Brain microvascular endothelial cell (primary cell): ENCODE measurements around the gene KIAA2012.

Experiments
- DNase-seq: peaks from one replicate; pipeline ENCODE4 v3.0.0-alpha.2; 2020
- H3K27ac ChIP-seq: fragments of 250-450 bp; sonication (Bioruptor Pico); 2 replicates; pipeline ENCODE4 v1.5.1; 2020; ENCODE audit warnings: mild to moderate bottlenecking, moderate library complexity
- H3K27me3 ChIP-seq: fragments of 250-450 bp; sonication (Bioruptor Pico); replicated peaks from 2 replicates; pipeline ENCODE4 v1.5.1; 2020; ENCODE audit warnings: mild to moderate bottlenecking
- H3K36me3 ChIP-seq: fragments of 250-450 bp; sonication (Bioruptor Pico); replicated peaks from 2 replicates; pipeline ENCODE4 v1.5.1; 2020; ENCODE audit warnings: mild to moderate bottlenecking
- H3K4me3 ChIP-seq: 2 replicates; pipeline ENCODE4 v1.5.1; 2011; ENCODE audit warnings: low read depth, mild to moderate bottlenecking, control low read depth, low read length, moderate library complexity
- in situ Hi-C: cut with HindIII; loops from 2 replicates; pipeline ENCODE4 v1.10.0; 2017; ENCODE audit warnings: low sequenced_read_pairs, low pct_ligation_motif_present
- TF ChIP-seq, protein P1 (sequence below): IDR thresholded peaks from 2 replicates; pipeline ENCODE4 v1.5.1; 2011; ENCODE audit warnings: low read depth, mild to moderate bottlenecking, moderate library complexity, low read length, control low read depth, inconsistent platforms; ENCODE audit errors: missing control alignments

The KIAA2012 gene

DNA sequence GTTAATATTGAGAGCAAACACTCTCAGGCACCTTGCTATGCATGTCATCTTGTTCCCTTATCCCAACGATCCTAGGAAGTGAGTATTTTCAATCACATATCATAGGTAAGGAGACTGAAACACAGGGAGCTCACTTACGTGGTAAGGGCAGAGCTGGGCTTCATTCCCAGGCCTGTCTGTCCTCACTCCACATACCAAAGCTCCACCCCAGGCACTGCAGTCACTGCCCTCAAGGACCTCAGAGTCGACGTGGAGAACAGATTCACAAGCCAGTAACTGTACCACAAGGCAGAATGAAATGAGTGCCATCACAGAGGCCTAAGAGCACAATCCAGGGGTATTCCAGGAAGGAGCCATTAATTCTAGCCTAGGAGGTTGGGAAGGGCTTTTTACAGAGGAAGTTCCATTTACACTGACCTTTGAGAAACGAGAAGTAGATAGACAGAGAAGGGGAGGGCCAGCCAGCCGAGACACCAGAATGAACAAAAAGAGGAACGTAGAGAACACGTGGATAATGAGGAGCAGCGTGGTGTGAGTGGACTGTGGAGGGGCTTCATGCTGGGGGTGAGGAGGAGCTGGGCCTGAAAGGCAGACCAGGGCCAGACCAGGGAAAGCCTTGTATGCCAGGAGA is 48.6 kb downstream of the KIAA2012 start:
- no peak overlapping the region for H3K4me3 ChIP-seq
- TF ChIP-seq, protein P1, sequence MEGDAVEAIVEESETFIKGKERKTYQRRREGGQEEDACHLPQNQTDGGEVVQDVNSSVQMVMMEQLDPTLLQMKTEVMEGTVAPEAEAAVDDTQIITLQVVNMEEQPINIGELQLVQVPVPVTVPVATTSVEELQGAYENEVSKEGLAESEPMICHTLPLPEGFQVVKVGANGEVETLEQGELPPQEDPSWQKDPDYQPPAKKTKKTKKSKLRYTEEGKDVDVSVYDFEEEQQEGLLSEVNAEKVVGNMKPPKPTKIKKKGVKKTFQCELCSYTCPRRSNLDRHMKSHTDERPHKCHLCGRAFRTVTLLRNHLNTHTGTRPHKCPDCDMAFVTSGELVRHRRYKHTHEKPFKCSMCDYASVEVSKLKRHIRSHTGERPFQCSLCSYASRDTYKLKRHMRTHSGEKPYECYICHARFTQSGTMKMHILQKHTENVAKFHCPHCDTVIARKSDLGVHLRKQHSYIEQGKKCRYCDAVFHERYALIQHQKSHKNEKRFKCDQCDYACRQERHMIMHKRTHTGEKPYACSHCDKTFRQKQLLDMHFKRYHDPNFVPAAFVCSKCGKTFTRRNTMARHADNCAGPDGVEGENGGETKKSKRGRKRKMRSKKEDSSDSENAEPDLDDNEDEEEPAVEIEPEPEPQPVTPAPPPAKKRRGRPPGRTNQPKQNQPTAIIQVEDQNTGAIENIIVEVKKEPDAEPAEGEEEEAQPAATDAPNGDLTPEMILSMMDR, result no peak
- H3K27ac ChIP-seq, result no peak overlapping the region
- no peaks in the 10 kb centered on the region for H3K27me3 ChIP-seq
- no peaks in the 10 kb centered on the region for H3K36me3 ChIP-seq
- DNase-seq, result no peak
- in situ Hi-C loops, result no loop called here

DNA sequence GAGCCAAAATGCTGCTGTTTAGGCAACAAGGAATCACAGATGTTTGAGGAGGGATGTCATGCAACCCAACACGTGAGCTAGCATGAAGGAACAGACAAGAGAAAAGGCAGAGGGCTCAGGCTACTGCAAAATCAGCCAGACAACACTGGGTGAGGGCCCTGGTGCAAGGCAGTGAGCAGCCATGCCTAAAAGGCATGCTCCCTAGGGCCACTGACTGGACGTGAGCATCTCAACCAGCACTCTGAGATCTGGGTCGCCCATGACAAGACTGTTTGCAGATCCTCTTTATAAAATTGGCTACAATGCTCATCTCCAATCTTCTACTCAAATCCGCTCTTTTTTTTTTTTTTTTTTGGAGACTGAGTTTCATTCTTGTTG is 49.1 kb downstream of the KIAA2012 start:
- H3K36me3 ChIP-seq, result no peaks in the 10 kb centered on the region
- in situ Hi-C loops, result no loop called here
- no peak overlapping the region for H3K4me3 ChIP-seq
- H3K27ac ChIP-seq, result no peak overlapping the region
- TF ChIP-seq, protein P1, result no peak
- no peaks in the 10 kb centered on the region for H3K27me3 ChIP-seq
- DNase-seq, result no peak

DNA sequence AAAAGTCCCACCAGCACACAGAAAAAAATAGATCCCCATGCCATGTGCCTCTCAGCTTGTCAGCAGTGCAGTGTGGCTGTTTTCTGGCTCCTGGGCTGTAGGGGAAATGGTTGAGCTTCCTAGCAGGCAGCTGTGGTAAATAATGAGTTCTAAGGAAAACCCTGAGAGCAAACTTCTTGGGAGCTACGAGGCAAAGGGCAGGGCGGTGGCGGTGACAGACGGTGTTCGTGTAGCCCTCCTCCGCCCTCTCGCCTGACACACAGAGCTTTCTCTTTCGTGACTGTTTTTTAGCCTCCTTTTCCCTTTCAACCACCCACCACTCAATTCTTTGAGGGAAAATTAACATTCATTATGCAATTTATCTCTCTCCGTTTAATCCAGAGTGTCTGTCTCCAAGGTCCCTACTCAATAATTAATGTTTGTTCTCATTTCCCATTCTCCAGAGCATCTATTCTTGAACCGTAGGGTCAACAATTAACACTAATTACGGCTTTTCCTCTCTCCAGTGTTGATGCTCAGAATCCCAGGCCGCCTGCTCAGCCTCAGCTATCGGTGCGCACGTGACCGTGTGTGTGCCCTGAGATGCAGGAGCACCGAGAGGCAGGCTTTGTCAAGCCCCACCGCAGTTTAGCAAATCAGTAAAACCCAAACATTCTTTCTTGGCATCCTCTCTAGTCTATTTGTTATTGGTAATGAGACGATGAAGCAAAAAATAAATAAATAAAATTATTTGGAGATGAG is 50.1 kb downstream of the KIAA2012 start:
- in situ Hi-C loops, result no loop called here
- DNase-seq, result no peak
- H3K36me3 ChIP-seq, result no peaks in the 10 kb centered on the region
- TF ChIP-seq, protein P1, result no peak
- no peak overlapping the region for H3K4me3 ChIP-seq
- H3K27me3 ChIP-seq, result no peaks in the 10 kb centered on the region
- H3K27ac ChIP-seq, result no peak overlapping the region

DNA sequence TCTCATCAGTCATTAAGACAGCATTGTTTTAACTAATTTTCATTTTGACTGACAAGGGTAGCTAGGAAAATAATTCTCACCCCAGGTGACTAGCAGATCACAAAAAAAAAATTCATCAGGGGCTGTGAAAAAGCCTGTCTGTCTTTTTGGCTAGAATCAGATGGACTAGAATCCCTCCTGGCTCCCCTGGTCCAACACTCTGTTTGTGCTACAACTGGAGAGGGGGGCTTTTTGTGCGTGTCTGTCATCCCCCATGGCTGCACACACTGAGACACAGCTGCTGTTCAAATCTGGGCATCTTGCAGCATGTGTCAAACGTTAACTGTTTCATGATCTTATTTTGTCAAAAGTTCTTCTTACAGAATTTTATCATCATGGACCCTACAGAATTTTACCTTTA is 51.2 kb downstream of the KIAA2012 start:
- TF ChIP-seq, protein P1, result no peak
- Histone ChIP-seq H3K36me3 (no peaks in the 10 kb centered on the region), H3K27ac (no peak overlapping the region), H3K4me3 (no peak overlapping the region), H3K27me3 (no peaks in the 10 kb centered on the region)
- no peak for DNase-seq
- in situ Hi-C loops, result no loop called here

DNA sequence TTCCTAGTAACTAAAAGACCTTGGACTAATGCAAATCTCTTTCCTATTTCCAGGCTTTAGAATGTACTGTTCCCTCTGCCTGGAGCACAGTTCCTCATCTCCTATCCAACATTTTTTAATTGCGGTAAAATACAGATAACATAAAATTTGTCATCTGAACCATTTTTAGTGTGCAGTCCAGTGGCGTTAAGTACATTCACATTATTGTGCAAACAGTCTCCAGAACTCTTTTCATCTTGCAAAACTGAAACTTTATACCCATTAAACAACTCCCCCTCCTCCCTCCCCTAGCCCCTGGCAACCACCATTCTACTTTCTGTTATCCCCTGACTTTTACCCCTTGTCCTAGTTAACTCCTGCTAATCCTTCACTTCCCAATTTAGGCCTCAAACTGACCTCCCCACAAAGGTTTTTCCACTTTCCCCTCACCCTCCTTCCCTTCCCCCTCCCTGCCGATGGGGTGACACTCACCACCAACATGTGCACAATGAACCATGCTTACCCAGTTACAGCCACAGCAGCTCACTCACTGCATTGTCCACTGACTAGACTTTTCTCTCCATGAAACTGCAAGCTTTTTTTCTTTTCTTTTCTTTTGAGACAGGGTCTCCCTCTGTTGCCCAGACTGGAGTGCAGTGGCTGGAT is 54.8 kb downstream of the KIAA2012 start:
- TF ChIP-seq, protein P1, result no peak
- Histone ChIP-seq H3K27ac (no peak overlapping the region), H3K4me3 (no peak overlapping the region), H3K27me3 (no peaks in the 10 kb centered on the region), H3K36me3 (no peaks in the 10 kb centered on the region)
- in situ Hi-C loops, result no loop called here
- no peak for DNase-seq
